H1 (cell line): Measurements from ENCODE around the gene PCDHB14.
"Not testable (repeated sequence)": the region's sequence is repeated elsewhere in the genome, so short reads cannot be mapped to it uniquely, and the experiment has no call there.

Source experiments
- BRCA1 ChIP-seq: IDR thresholded peaks from 2 replicates; pipeline ENCODE4 v1.6.1; 2012; ENCODE audit warnings: low read depth, low read length, improper control_type of control experiment
- EZH2 ChIP-seq: fragments of 200-600 bp; sonication (generic); IDR thresholded peaks from 2 replicates; pipeline ENCODE4 v1.7.1; 2012; ENCODE audit warnings: low read depth, mild to moderate bottlenecking, moderate library complexity, low read length, inconsistent platforms; ENCODE audit not compliant: severe bottlenecking
- NANOG ChIP-seq: IDR thresholded peaks from 2 replicates; pipeline ENCODE4 v1.6.1; 2011; ENCODE audit warnings: low read length, low read depth, mild to moderate bottlenecking, inconsistent platforms; ENCODE audit not compliant: insufficient read depth, poor library complexity, severe bottlenecking
- TF ChIP-seq, protein P1 (sequence below), 3 experiments: IDR thresholded peaks; 1 replicate in 2 of 3; 2 replicates in 1 of 3; pipeline versions ENCODE4 v1.5.1 to v1.6.1; 2011; ENCODE audit warnings: low read length in 3 of 3, mild to moderate bottlenecking in 3 of 3, inconsistent platforms in 2 of 3, low read depth in 1 of 3, moderate library complexity in 1 of 3; ENCODE audit not compliant: insufficient read depth in 1 of 3; ENCODE audit errors: control extremely low read depth in 1 of 3

DNA sequence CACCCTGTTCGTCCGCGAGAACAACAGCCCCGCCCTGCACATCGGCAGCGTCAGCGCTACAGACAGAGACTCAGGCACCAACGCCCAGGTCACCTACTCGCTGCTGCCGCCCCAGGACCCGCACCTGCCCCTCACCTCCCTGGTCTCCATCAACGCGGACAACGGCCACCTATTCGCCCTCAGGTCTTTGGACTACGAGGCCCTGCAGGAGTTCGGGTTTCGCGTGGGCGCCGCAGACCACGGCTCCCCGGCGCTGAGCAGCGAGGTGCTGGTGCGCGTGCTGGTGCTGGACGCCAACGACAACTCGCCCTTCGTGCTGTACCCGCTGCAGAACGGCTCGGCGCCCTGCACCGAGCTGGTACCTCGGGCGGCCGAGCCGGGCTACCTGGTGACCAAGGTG, 12.8 kb downstream of the PCDHB14 start:
- TF ChIP-seq, protein P1, sequence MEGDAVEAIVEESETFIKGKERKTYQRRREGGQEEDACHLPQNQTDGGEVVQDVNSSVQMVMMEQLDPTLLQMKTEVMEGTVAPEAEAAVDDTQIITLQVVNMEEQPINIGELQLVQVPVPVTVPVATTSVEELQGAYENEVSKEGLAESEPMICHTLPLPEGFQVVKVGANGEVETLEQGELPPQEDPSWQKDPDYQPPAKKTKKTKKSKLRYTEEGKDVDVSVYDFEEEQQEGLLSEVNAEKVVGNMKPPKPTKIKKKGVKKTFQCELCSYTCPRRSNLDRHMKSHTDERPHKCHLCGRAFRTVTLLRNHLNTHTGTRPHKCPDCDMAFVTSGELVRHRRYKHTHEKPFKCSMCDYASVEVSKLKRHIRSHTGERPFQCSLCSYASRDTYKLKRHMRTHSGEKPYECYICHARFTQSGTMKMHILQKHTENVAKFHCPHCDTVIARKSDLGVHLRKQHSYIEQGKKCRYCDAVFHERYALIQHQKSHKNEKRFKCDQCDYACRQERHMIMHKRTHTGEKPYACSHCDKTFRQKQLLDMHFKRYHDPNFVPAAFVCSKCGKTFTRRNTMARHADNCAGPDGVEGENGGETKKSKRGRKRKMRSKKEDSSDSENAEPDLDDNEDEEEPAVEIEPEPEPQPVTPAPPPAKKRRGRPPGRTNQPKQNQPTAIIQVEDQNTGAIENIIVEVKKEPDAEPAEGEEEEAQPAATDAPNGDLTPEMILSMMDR (IDR thresholded peaks at IDR 0.05; ENCODE audit: control extremely low read depth in 1 of 3, insufficient read depth in 1 of 3, low read depth in 1 of 3, low read length in 3 of 3): not testable (repeated sequence)
- not testable (repeated sequence) for TF ChIP-seq NANOG, EZH2, BRCA1
